ENCODE data around the gene SLC17A8.
"Not testable (repeated sequence)": the region's sequence is repeated elsewhere in the genome, so short reads cannot be mapped to it uniquely, and the experiment has no call there.

Gene SLC17A8

GRCh38 chr12:100422646-100423045 lies 65.8 kb downstream of the SLC17A8 start:
- no peak for DNase-seq (ENCODE audit: low read depth in 1 of 2, low spot score in 1 of 2)

- no peak for DNase-seq (ENCODE audit: low read depth in 1 of 2, low spot score in 1 of 2)
These were observed 69.3 kb downstream of the SLC17A8 start for GRCh38 chr12:100426145-100426544.

GRCh38 chr12:100427078-100427477 lies 70.2 kb downstream of the SLC17A8 start:
- no peak for DNase-seq (ENCODE audit: low read depth in 1 of 2, low spot score in 1 of 2)

GRCh38 chr12:100430251-100430650 lies 73.4 kb downstream of the SLC17A8 start:
- not testable (repeated sequence) for DNase-seq (ENCODE audit: low read depth in 1 of 2, low spot score in 1 of 2)

- DNase-seq (ENCODE audit: low read depth in 1 of 2, low spot score in 1 of 2): no peak
These were observed 76.8 kb downstream of the SLC17A8 start for GRCh38 chr12:100433701-100434100.

- no peak for DNase-seq (ENCODE audit: low read depth in 1 of 2, low spot score in 1 of 2)
These were observed 77.3 kb downstream of the SLC17A8 start for GRCh38 chr12:100434177-100434576.

GRCh38 chr12:100435957-100436356 lies 79.1 kb downstream of the SLC17A8 start:
- no peak for DNase-seq (ENCODE audit: low read depth in 1 of 2, low spot score in 1 of 2)

- no peak for DNase-seq (ENCODE audit: low read depth in 1 of 2, low spot score in 1 of 2)
These were observed 80.4 kb downstream of the SLC17A8 start for GRCh38 chr12:100437038-100437841.

- no peak for DNase-seq (ENCODE audit: low read depth in 1 of 2, low spot score in 1 of 2)
These were observed 82.9 kb downstream of the SLC17A8 start for GRCh38 chr12:100439797-100440196.

- no peak for DNase-seq (ENCODE audit: low read depth in 1 of 2, low spot score in 1 of 2)
These were observed 85.5 kb downstream of the SLC17A8 start for GRCh38 chr12:100442403-100442802.

- no peak for DNase-seq (ENCODE audit: low read depth in 1 of 2, low spot score in 1 of 2)
These were observed 86.6 kb downstream of the SLC17A8 start for GRCh38 chr12:100443434-100443833.

GRCh38 chr12:100445081-100445481 lies 88.2 kb downstream of the SLC17A8 start:
- no peak for DNase-seq (ENCODE audit: low read depth in 1 of 2, low spot score in 1 of 2)

- DNase-seq (ENCODE audit: low read depth in 1 of 2, low spot score in 1 of 2): no peak
These were observed 90.5 kb downstream of the SLC17A8 start for GRCh38 chr12:100447381-100447780.

- DNase-seq (ENCODE audit: low read depth in 1 of 2, low spot score in 1 of 2): no peak
These were observed 91.8 kb downstream of the SLC17A8 start for GRCh38 chr12:100448656-100449055.

- DNase-seq (ENCODE audit: low read depth in 1 of 2, low spot score in 1 of 2): no peak
These were observed 93.9 kb downstream of the SLC17A8 start for GRCh38 chr12:100450735-100451134.

- DNase-seq (ENCODE audit: low read depth in 1 of 2, low spot score in 1 of 2): no peak
These were observed 97.1 kb downstream of the SLC17A8 start for GRCh38 chr12:100453951-100454350.

GRCh38 chr12:100455896-100456295 lies 99.0 kb downstream of the SLC17A8 start:
- no peak for DNase-seq (ENCODE audit: low read depth in 1 of 2, low spot score in 1 of 2)

GRCh38 chr12:100458191-100458590 lies 101.3 kb downstream of the SLC17A8 start:
- no peak for DNase-seq (ENCODE audit: low read depth in 1 of 2, low spot score in 1 of 2)

GRCh38 chr12:100460702-100461101 lies 103.8 kb downstream of the SLC17A8 start:
- no peak for DNase-seq (ENCODE audit: low read depth in 1 of 2, low spot score in 1 of 2)

GRCh38 chr12:100461330-100461973 lies 104.6 kb downstream of the SLC17A8 start:
- DNase-seq (ENCODE audit: low read depth in 1 of 2, low spot score in 1 of 2): no peak

GRCh38 chr12:100463661-100464060 lies 106.8 kb downstream of the SLC17A8 start:
- no peak for DNase-seq (ENCODE audit: low read depth in 1 of 2, low spot score in 1 of 2)

GRCh38 chr12:100464529-100464928 lies 107.7 kb downstream of the SLC17A8 start:
- DNase-seq (ENCODE audit: low read depth in 1 of 2, low spot score in 1 of 2): no peak

- DNase-seq (ENCODE audit: low read depth in 1 of 2, low spot score in 1 of 2): no peak
These were observed 111.3 kb downstream of the SLC17A8 start for GRCh38 chr12:100468126-100468525.
